ENCODE measurements around the gene CCDC88B.
"Not testable (repeated sequence)": the region's sequence is repeated elsewhere in the genome, so short reads cannot be mapped to it uniquely, and the experiment has no call there.

The CCDC88B gene

DNA sequence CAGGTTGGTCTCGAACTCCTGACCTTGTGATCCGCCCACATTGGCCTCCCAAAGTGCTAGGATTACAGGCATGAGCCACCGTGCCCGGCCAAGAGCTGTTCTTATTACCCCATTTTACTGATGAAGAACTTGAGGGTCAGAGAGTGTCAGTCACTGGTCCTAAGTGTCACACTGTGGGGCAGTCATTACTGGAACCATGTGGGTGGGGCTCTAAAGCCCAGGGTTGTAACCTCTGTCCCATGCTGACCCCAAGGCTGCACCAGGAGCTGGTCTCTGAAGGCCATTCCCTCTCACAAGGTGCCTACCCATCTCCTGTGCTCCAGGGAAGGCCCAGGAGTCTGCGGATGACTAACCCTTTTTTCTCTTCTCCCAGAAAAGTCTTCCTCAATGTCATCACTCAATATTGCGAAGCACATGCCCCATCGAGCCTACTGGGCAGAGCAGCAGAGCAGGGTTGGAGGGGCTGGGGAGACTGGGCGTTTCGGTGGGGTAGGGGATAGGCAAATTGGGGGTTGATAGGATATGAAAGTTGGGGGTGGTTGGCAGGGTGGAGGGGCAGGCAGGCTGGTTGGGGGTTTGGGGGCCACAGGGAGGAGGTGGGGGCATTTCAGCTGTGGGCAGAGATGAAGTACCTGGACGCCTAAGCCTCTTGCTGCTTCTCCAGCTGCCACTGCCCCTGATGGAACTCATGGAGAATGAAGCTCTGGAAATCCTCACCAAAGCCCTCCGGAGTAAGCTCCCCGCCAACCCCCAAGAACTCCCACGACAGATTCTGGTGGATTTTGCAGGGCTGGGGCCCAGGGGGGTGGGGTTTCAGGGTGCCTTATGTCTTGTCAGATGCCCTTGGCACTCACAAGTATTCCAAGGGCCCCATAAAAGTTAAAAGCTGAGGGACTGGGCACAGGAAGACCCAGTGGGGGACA is 36.6 kb upstream of the CCDC88B start:
- no peak for DNase-seq
- intact Hi-C loops (cut with DNase I) = loop anchor here (5.0 kb wide), 1 partner anchor 51 kb away; the partner anchor contains the start of gene PLCB3

- DNase-seq = no peak
- intact Hi-C loops (cut with DNase I) = loop anchor here (5.0 kb wide), 1 partner anchor 52 kb away; the partner anchor contains the start of gene PLCB3
Measured at GRCh38 chr11:64304032-64304315, 36.0 kb upstream of the CCDC88B start.

GRCh38 chr11:64304316-64305072 is 35.5 kb upstream of the CCDC88B start:
- peak; percentile 84 to 99 (median 94) for DNase-seq
- intact Hi-C loops (cut with DNase I) = loop anchor here (1.0 to 5.0 kb wide), 2 partner anchors 19 to 52 kb away; partner anchors contain the start of genes GPR137 and PLCB3

DNA sequence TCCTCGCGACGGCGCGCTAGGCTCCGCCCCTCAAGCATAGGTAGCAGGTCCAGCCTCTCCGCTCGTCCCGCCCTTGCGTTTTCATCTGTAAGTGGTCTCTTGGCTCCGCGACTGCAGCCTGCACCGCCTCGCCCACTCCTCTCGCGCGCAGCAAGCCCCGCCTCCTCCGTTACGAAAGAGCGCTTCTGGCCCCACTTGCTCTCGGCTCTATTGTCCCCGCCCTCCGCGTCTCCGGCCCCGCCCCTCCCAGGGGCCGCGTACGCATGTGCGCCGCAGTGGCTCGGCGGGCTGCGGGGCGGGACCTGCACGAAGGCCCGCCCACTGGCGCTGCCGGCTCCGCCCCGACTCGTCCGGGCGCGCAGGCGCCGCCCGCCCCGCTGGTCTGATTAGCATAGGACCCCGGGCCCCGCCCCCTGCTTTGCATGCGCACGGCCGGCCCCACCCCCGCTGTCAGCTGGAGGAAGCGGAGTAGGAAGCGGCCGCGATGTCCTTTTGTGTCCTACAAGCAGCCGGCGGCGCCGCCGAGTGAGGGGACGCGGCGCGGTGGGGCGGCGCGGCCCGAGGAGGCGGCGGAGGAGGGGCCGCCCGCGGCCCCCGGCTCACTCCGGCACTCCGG is 34.8 kb upstream of the CCDC88B start, which contains the start of gene ESRRA:
Gene ESRRA (plus strand): TSS at position 450 of the 616 bp plus-strand sequence. CDS start 1,656 bp downstream, outside the sequence.
- peak; percentile 96 to 100 (median 100) for DNase-seq
- intact Hi-C loops (cut with DNase I) = loop anchor here (1.0 kb wide), 1 partner anchor 20 kb away; the partner anchor contains the start of gene GPR137

- DNase-seq = peak in 7 of 10 donors; percentile 47 to 93 (median 57)
- intact Hi-C loops (cut with DNase I) = loop anchor here (1.0 kb wide), 1 partner anchor 21 kb away; the partner anchor contains the start of gene GPR137
Measured at GRCh38 chr11:64305691-64306562, 34.1 kb upstream of the CCDC88B start.

GRCh38 chr11:64306563-64306875 is 33.5 kb upstream of the CCDC88B start:
- intact Hi-C loops (cut with DNase I) = no loop called here
- DNase-seq = no peak

GRCh38 chr11:64306876-64307622 is 33.0 kb upstream of the CCDC88B start:
- no peak for DNase-seq
- intact Hi-C loops (cut with DNase I) = no loop called here

GRCh38 chr11:64307795-64308194 is 32.2 kb upstream of the CCDC88B start:
- intact Hi-C loops (cut with DNase I); DNase-seq: not testable (repeated sequence)

DNA sequence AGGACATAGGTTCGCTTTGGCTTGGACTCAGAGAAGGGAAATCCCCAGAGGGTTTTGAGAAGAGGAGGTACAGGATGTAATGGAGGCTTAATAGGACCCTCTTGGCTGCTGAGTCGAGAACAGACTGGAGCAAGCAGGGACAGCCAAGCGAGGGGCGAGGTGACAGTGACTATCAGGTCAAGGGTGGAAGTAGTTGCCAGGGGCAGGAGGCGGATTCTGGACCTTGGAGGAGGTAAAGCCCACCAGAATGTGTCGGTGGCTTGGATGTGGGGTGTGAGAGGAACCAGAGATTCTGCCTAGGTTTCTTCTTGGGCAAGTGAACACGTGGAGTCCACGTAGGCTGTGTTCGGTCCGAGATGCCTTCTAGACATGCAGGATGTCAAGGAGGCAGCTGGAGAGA is 27.1 kb upstream of the CCDC88B start:
- intact Hi-C loops (cut with DNase I) = no loop called here
- no peak for DNase-seq

- intact Hi-C loops (cut with DNase I) = no loop called here
- peak in 4 of 10 donors; percentile 22 to 93 (median 46) for DNase-seq
Measured at GRCh38 chr11:64313491-64314145, 26.4 kb upstream of the CCDC88B start.

DNA sequence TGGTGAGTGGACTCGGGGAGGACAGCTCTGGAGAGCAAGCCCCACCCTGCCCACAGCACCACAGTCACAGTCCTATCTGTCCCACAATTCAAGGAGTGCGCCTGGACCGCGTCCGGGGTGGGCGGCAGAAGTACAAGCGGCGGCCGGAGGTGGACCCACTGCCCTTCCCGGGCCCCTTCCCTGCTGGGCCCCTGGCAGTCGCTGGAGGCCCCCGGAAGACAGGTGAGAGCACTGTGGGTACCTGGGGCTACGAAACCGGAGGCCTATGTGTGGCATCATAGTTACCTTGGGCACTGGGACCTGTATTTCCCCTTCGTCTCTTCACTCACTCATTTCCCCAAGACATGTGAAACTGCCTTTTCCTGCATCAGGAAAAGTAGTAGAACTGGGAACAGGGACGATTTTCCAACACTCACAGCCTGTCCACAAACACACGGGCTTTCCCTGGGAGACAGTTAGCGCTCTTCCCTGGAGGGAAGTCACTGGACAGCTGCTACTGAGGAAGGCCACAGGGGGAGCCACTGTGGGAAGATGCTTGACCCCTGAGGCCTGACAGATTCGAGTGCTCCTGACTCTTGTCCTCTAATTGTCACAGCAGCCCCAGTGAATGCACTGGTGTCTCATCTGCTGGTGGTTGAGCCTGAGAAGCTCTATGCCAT is 25.7 kb upstream of the CCDC88B start:
- intact Hi-C loops (cut with DNase I) = no loop called here
- DNase-seq = no peak

GRCh38 chr11:64314805-64315561 is 25.0 kb upstream of the CCDC88B start:
- DNase-seq = no peak
- intact Hi-C loops (cut with DNase I) = loop anchor here (5.0 kb wide), 1 partner anchor 42 kb away; the partner anchor contains the start of gene RPS6KA4

GRCh38 chr11:64315667-64316526 is 24.1 kb upstream of the CCDC88B start:
- intact Hi-C loops (cut with DNase I) = loop anchor here (5.0 kb wide), 1 partner anchor 41 kb away; the partner anchor contains the start of gene RPS6KA4
- DNase-seq = not testable (repeated sequence)

GRCh38 chr11:64316672-64317324 is 23.2 kb upstream of the CCDC88B start:
- DNase-seq = peak in 1 of 10 donors; percentile 72
- intact Hi-C loops (cut with DNase I) = loop anchor here (5.0 kb wide), 1 partner anchor 41 kb away; the partner anchor contains the start of gene RPS6KA4

- peak; percentile 95 to 99 (median 98) for DNase-seq
- intact Hi-C loops (cut with DNase I) = loop anchor here (5.0 kb wide), 1 partner anchor 40 kb away; the partner anchor contains the start of gene RPS6KA4
Measured at GRCh38 chr11:64317325-64317960, 22.6 kb upstream of the CCDC88B start, which contains the start of gene TRMT112. Gene TRMT112, minus strand, starts transcription at chr11:64317559. Its CDS starts 33 bp downstream, at chr11:64317526.

Data from posterior cingulate gyrus (tissue), 11 donors.